CD4-positive, alpha-beta T cell treated with Interferon gamma for 1 hour (primary cell): ENCODE data around the gene S100A9.
"Not testable (repeated sequence)": the region's sequence is repeated elsewhere in the genome, so short reads cannot be mapped to it uniquely, and the experiment has no call there.

Experiments
- DNase-seq: peaks from one replicate; pipeline ENCODE4 v3.0.0-alpha.2; 2020

Gene S100A9

DNA sequence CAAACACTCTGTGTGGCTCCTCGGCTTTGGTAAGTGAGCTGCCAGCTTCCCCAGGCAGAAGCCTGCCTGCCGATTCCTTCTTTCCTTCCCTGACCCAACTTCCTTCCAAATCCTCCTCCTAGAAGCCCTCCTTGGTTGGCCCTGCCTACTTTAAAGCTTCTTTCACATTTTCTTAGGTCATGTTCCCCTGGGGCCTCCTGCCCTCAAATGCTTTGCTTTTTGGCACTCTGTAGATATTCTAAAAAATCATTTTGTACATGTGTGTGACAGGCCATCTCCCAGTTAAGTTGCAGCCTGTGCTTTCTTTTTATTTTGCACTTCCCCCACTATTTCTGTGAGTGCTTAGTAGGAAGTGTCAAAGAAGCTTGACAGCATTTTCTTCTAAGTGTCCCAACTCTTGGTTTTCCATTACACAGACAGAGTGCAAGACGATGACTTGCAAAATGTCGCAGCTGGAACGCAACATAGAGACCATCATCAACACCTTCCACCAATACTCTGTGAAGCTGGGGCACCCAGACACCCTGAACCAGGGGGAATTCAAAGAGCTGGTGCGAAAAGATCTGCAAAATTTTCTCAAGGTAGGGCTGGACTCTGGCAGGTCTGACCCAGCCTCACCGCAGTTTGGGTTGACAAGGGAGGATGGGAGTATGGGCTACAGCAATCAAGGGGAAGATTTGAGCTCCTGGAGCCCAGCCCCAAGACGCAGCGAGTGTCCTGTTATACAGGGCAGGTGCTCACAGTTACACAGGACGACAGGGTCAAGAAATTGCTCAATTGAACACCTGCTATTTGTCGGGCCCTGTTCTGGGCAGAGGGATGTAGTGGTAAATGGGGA, at the start of gene S100A9:
S100A9 (plus strand) TSS at position 2 of the 838 bp plus-strand sequence; CDS start at position 432, 430 bp downstream.
- DNase-seq = no peak

- no peak for DNase-seq
Measured at GRCh38 chr1:153308540-153308939, 49.1 kb upstream of the S100A9 start.

DNA sequence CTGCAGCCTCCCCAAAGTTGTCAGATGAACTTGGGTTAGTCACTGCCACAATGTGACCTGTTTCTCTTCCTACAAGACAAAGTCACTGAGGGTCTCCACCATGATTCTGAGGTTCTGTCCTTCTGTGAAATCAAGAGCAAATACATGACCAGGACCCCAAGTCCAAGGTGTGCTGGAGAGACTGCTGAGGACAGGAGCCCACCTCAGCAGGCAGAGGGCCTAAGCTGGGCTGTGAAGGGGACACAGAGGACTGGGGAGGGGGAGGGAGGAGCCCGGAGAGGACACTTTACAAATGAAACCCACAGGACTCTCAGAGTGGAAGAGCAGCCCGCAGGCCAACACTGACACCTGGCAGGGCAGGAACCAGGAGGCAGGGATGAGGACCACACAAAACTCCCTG, 48.2 kb upstream of the S100A9 start:
- no peak for DNase-seq

DNA sequence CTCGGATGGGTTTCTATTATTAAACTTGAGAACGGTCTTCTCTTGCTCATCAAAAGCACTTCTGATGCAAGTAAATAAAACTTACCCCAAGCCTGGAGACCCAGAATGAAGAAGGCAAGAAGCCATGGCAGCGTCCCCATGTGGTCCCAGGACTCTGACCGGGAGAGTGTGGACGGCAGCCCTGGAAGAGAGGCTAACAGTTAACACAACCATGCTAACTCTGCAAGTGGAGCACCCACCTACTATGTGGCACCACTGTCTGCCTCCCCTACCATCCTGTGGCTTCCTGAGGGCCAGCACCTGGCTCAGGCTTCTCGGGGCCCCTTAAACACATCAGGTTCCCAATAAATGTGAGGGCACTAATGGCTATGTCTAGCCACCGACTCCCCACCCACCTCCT, 47.1 kb upstream of the S100A9 start:
- no peak for DNase-seq

DNA sequence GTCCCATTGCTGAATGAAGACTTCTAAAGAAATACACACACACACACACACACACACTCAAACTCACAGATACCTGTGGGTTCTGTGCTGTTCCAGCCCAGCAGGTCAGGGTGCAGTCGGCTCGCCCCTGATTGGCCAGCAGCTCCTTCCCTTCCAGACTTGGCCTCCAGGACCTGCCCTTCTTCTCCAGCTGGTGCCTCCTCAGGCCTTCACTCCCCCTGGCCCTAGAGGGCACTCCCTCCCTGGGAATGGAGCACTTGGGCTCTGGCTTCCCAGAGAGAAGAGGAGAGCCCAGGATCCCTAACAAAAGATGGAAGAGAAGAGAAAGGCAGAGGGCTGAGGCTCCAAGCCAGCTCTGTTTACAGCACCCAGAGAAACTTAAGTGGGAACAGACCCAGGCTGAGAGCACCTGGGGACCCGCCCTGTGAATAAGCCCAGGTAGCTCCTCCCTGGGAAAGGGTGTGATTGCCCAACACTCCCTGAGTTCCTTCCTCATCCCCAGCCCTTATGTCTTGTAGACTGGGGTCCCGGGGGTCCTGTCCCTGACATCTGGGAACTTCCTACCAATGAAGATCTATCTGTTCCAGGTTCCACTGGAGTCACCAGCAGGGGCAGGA, 45.0 kb upstream of the S100A9 start, which contains the start of gene PGLYRP3:
PGLYRP3 (minus strand) TSS at position 383 of the 617 bp plus-strand sequence. CDS start 2,287 bp downstream, outside the sequence.
- no peak for DNase-seq

DNA sequence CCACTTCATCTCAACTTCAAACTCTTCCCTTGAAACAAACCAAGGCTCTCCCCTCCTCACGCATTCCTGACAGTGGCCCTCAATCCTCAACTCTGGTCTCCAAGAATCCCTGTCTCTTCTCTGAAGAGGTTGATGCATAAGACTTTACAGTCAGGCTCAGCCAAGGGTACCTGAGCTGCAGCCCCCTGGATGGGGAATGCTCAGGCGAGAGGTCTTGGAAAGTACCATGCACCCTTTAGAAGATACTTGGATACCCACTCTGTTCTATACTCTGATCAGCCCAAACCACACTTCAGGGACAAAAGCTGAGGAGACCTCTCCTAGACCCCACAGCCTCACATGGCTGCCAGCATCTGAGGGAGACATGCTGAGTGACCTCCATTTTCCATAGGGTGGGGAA, 44.4 kb upstream of the S100A9 start:
- DNase-seq = no peak

GRCh38 chr1:153314388-153314787, 43.3 kb upstream of the S100A9 start:
- not testable (repeated sequence) for DNase-seq

GRCh38 chr1:153316013-153316412, 41.6 kb upstream of the S100A9 start:
- not testable (repeated sequence) for DNase-seq

DNA sequence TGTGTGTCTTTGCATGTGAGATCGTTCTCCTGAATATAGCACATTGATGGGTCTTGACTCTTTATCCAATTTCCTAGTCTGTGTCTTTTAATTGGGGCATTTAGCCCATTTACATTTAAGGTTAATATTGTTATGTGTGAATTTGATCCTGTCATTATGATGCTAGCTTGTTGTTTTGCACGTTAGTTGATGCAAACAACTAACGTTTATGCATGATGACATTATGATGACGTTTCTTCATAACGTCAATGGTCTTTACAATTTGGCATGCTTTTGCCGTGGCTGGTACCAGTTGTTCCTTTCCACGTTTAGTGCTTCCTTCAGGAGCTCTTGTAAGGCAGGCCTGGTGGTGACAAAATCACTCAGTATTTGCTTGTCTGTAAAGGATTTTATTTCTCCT, 39.5 kb upstream of the S100A9 start:
- not testable (repeated sequence) for DNase-seq

GRCh38 chr1:153322568-153322967, 35.1 kb upstream of the S100A9 start:
- no peak for DNase-seq

DNA sequence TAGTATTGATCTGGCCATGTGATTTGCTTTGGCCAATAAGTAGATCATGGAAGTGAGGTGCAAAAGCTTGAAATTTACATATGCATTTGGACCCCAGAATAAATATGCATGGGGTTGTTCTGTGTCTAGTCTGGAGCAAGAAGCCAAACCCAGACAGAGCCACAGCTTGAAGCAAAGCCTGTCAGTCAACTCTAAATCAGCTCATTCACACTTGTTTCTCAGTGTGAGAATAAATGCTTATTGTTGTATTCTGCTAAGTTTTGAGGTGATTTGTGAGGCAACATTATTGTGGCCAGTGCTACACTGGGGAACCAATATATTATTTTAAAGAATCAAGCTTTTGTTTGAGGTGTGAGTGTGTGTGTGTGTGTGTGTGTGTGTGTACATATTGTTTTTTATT, 32.7 kb upstream of the S100A9 start:
- no peak for DNase-seq

DNA sequence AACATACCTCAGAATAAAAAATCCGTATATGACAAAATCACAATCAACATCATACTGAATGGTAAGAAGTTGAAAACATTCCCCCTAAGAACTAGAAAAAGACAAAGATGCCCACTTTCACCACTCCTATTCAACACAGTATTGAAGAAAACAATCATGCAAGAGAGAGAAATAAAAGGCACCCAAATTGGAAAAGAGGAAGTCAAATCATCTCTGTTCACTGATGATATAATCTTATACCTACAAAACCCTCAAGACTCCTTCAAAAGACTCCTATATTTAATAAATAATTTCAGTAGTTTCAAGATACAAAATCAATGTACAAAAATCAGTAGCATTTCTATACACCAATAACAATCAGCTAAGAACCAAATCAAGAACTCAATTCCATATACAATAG, 23.8 kb upstream of the S100A9 start:
- DNase-seq = no peak

DNA sequence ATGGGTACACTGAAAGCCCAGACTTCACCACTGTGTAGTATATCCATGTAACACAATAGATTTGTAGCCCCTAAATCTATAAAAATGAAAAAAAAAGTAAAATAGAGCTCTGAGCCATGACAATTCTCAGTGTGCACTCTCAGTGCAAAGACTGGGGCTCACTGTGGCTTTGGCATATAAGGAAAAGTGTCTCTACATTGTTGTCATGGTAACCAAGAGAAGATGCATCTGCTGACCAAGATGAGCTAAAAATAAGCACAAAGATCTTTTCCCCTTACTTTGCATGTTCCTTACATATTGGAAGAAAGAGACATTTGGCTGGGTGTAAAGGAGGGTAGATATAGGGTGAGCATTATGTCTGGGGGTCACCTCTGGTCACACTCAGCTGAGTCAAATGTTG, 21.0 kb upstream of the S100A9 start:
- no peak for DNase-seq

GRCh38 chr1:153337980-153338853, 19.4 kb upstream of the S100A9 start:
- DNase-seq = no peak

GRCh38 chr1:153339802-153340201, 17.9 kb upstream of the S100A9 start:
- no peak for DNase-seq

- no peak for DNase-seq
Measured at GRCh38 chr1:153340356-153340755, 17.3 kb upstream of the S100A9 start.

DNA sequence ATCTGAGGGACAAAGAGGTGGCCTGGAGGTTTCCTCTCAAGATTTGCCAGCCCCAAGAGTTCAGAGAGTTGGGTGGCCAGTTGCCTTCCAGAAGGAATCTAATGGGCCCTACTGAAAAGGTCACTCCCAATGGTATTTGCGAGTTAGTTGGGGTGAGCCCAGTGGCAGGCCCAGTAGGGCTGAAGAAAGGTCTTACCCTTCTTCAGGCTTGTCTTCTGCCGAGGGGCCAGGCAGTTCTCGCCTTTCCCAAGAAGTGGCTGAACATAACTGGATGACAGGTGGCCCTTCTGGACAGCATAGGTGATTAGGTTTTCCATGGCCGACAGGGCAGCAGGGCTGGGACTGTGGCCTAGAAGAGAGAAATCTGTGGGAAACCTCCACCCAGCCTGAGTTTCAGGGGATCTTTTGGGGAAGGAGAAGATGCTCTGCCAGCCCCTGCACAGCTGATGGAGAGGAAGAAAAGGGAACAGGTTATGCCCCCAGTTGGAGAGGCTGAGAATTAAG, 16.2 kb upstream of the S100A9 start:
- DNase-seq = no peak

DNA sequence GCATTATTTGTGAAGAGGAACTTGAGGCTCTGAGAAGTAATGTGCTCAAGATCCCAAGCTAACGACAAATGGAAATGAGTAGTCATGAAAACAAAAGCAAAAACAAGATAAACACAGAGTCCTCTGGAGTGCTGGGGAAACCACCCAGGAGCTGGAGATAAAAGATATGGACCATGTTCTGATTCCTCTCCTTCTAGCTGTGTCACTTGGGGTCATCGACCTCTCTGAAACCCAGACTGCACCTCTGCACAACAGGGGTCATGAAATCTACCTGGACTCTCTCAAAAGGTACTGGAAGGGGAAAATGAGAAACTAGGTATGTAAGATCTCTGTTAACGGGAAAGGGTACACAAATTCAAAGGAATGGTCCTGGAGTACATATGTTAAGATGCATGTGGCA, 15.5 kb upstream of the S100A9 start:
- no peak for DNase-seq

DNA sequence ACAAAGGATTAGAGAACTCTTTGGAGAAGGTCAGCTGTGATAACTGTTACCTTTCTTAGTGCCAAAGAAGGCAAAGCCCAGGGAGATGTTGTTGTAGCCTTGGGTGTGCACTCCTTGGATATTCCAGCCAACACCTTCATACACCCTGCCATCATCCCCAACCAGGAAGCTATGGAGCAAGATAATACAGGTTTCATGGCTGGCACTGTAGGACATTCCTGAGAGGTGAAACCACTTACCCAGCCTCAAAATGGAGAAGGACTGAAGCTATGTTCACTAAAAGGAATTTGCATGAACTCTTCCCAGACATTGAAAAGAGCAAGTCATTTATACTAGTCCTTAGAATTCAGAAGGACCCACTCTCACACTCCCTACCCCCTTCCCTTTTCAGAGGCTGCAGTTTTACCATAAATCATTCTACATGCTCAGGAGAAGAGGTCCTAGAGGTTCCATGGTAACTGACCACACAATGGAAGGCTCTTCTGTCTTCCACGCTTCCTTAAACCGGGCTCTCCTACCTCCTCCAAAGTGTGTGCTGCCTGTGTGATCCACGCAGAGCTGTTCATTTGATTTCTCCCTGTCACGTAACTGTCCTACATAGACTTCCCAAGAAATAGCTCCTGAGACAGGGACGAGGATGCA, 14.5 kb upstream of the S100A9 start:
- DNase-seq = no peak

GRCh38 chr1:153343811-153344717, 13.6 kb upstream of the S100A9 start:
- no peak for DNase-seq

- no peak for DNase-seq
Measured at GRCh38 chr1:153344718-153345025, 13.0 kb upstream of the S100A9 start.
